ENCODE results near the gene JAZF1.

Gene JAZF1

GRCh38 chr7:28165961-28166955 lies 14.3 kb downstream of the JAZF1 start:
- no peak for TF ChIP-seq ZNF70 (CRISPR knock-in tag; IDR thresholded peaks at IDR 0.05)
- peak; percentile 48; the same call in 1 of the 2 replicates for TF ChIP-seq ISL1 (CRISPR knock-in tag; IDR thresholded peaks at IDR 0.05)
- no peak for TF ChIP-seq CSRNP3 (CRISPR knock-in tag; IDR thresholded peaks at IDR 0.05)
- no peak for TF ChIP-seq RARB (CRISPR knock-in tag; IDR thresholded peaks at IDR 0.05)
- no peak for TF ChIP-seq PPARA (CRISPR knock-in tag; IDR thresholded peaks at IDR 0.05; ENCODE audit: borderline replicate concordance)
- peak; percentile 75 for ATAC-seq

- TF ChIP-seq CREB5 (CRISPR knock-in tag; IDR thresholded peaks at IDR 0.05; ENCODE audit: low read depth): no peak
- TF ChIP-seq TCF4 (CRISPR knock-in tag; IDR thresholded peaks at IDR 0.05; ENCODE audit: borderline replicate concordance): no peak
- no peak for TF ChIP-seq GLIS3 (CRISPR knock-in tag; IDR thresholded peaks at IDR 0.05)
- no peak for TF ChIP-seq ZFP3 (CRISPR knock-in tag; IDR thresholded peaks at IDR 0.05)
- no peak for TF ChIP-seq OSR1 (CRISPR knock-in tag; IDR thresholded peaks at IDR 0.05)
- no peak for TF ChIP-seq TOX (CRISPR knock-in tag; IDR thresholded peaks at IDR 0.05; ENCODE audit: borderline replicate concordance)
- TF ChIP-seq ISL1 (CRISPR knock-in tag; IDR thresholded peaks at IDR 0.05): no peak
- TF ChIP-seq CSRNP3 (CRISPR knock-in tag; IDR thresholded peaks at IDR 0.05): no peak
- no peak for TF ChIP-seq ZFP30 (CRISPR knock-in tag; IDR thresholded peaks at IDR 0.05)
- no peak for TF ChIP-seq ZNF8 (CRISPR knock-in tag; IDR thresholded peaks at IDR 0.05)
- no peak for TF ChIP-seq ZNF70 (CRISPR knock-in tag; IDR thresholded peaks at IDR 0.05)
- no peak for TF ChIP-seq CSDC2 (CRISPR knock-in tag; IDR thresholded peaks at IDR 0.05)
- no peak for TF ChIP-seq ZNF565 (CRISPR knock-in tag; conservative IDR thresholded peaks at IDR 0.05; ENCODE audit: low read depth)
- TF ChIP-seq ZC3H10 (CRISPR knock-in tag; IDR thresholded peaks at IDR 0.05): no peak
- TF ChIP-seq PATZ1 (CRISPR knock-in tag; IDR thresholded peaks at IDR 0.05; ENCODE audit: borderline replicate concordance): no peak
- TF ChIP-seq ARNTL (CRISPR knock-in tag; IDR thresholded peaks at IDR 0.05; ENCODE audit: borderline replicate concordance, low read depth): no peak
- TF ChIP-seq RARB (CRISPR knock-in tag; IDR thresholded peaks at IDR 0.05): no peak
- TF ChIP-seq PPARA (CRISPR knock-in tag; IDR thresholded peaks at IDR 0.05; ENCODE audit: borderline replicate concordance): no peak
- no peak for ATAC-seq
These were observed 15.3 kb downstream of the JAZF1 start for GRCh38 chr7:28165261-28165660.

- ATAC-seq: no peak
These were observed 16.6 kb downstream of the JAZF1 start for GRCh38 chr7:28163949-28164348.

More at GRCh38 chr7:28163949-28164348, 16.6 kb downstream of the JAZF1 start:
- TF ChIP-seq BACH2 (CRISPR knock-in tag; IDR thresholded peaks at IDR 0.05; ENCODE audit: borderline replicate concordance): no peak
- TF ChIP-seq ISL1 (CRISPR knock-in tag; IDR thresholded peaks at IDR 0.05): no peak
- no peak for TF ChIP-seq ESRRG (CRISPR knock-in tag; IDR thresholded peaks at IDR 0.05)
- TF ChIP-seq TSHZ2 (CRISPR knock-in tag; IDR thresholded peaks at IDR 0.05): no peak
